GM19324 (cell line): Measurements from ENCODE around the gene GTF2IRD1.
"Not testable (repeated sequence)": the region's sequence is repeated elsewhere in the genome, so short reads cannot be mapped to it uniquely, and the experiment has no call there.

Experiments used
- ATAC-seq: cut with Tn5 transposase; IDR thresholded peaks from one replicate; pipeline ENCODE4 v1.9.1; 2021; ENCODE audit warnings: mild to moderate bottlenecking, moderate library complexity; ENCODE audit not compliant: unreplicated experiment, low FRiP score

GTF2IRD1 gene

GRCh38 chr7:74485611-74486010, 31.9 kb downstream of the GTF2IRD1 start:
- ATAC-seq: no peak

DNA sequence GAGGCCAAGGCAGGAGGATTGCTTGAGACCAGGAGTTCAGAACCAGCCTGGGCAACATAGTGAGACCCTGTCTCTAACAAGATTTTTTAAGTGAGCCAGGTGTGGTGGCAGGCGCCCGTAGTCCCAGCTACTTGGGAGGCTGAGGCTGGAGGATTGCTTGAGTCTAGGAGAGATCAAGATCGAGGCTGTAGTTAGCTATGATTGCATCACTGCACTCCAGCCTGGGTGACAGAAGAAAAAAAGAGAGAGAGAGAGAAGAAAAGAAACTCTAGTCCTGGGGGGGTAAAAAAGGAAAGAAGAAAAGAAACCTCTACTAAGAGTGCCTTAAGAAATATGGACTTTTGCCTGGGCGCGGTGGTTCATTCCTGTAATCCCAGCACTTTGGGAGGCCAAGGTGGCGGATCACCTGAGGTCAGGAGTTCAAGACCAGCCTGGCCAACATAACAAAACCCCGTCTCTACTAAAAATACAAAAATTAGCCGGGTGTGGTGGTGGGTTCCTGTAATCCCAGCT, 34.9 kb downstream of the GTF2IRD1 start:
- not testable (repeated sequence) for ATAC-seq

GRCh38 chr7:74489997-74490945, 36.6 kb downstream of the GTF2IRD1 start:
- no peak for ATAC-seq

DNA sequence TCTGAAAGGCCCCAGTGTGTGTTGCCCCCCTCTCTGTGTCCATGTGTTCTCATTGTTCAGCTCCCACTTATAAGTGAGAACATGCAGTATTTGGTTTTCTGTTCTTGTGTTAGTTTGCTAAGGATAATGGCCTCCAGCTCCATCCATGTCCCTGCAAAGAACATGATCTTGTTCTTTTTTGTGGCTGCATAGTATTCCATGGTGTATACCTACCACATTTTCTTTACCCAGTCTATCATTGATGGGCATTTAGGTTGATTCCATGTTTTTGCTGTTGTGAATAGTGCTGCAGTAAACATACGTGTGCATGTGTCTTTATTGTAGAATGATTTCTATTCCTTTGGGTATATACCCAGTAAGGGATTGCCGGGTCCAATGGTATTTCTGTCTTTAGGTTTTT, 37.8 kb downstream of the GTF2IRD1 start:
- ATAC-seq: not testable (repeated sequence)

- no peak for ATAC-seq
These were observed 39.6 kb downstream of the GTF2IRD1 start for GRCh38 chr7:74493295-74493694.

DNA sequence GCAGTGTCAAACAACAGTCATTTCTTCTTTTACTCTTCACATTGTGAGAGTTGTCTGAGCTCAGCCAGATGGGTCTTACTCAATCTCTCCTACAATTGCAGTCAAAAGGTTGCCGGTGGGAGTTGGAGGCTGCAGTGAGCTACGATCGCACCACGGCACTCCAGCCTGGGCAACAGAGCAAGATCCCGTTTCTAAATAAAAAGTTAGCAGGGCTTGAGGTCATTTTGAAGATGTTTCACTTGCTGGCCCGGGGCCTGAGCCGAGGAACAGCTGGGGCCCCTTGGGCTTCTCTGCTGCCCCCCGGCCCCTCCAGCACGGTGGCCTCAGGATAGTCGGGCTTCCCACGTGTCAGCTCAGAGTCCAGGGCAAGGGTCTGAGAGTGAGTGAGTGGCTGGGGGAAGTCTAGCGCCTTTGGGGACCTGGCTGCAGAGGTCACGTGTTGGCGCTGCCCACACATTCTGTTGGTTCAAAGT, 40.4 kb downstream of the GTF2IRD1 start:
- ATAC-seq: no peak

DNA sequence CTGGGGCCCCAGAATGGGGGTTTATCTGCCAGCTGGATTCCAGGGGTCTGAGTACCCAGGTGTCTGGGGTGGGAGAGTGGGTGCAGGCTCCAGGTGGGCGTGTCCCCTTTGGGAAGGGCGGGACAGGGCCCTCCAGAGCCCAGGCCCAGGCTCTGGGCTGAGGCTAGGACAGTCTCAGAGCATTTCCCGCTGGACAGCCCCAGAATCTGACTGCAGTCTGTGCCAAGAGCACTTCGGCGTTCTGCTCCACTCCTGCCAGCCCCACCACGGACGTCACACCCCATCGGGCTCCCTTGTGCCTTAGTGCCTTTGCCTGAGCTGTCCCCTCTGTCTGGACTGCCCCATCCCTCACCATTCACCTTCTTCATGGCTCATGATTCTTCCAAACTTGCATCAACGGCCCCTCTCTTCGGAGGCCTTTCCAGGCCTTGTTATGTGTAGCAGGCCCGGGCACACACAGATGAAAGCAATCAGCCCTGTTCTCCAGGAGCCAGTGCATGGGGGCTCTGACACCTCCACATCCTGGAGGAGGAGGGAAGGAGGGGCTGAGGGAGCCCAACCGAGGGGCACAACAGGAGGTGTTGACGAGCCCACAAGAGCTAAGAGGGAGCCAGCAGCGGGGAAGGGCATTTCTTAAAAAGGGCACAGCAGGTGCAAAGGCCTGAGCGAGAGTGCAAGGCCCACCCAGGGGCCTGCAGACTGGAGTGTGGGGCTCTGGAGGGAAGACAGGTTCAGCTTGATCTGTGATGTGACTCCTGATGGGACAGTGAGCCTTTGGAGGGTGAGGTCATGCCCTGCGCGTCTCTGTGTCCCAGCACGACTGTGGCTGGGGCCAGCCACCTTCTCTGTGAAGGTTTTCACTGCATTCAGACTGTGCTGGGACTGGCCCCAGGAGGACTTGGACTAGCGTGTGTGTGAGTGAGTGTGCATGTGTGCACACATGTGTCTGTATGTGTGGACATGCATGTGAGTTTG, 41.7 kb downstream of the GTF2IRD1 start:
- ATAC-seq: no peak

DNA sequence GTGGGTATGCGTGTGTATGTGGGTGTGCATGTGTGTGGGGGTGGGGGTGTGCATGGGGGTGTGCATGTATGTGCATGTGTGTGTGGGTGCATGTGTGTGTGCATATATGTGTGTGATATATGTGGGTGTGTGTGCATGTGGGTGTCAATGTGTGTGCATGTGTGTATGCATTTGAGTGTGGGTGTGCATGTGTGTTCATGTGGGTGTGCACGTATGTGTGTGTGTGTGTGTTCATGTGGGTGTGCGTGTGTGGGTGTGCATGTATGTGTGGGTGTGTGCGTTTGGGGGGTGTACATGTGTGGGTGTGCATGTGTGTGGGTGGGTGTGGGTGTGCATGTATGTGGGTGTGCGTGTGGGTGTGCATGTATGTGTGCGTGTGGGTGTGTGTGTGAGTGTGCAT, 42.6 kb downstream of the GTF2IRD1 start:
- ATAC-seq: no peak

GRCh38 chr7:74496773-74497172, 43.1 kb downstream of the GTF2IRD1 start:
- not testable (repeated sequence) for ATAC-seq

- ATAC-seq: no peak
These were observed 44.6 kb downstream of the GTF2IRD1 start for GRCh38 chr7:74498354-74498753.

GRCh38 chr7:74498996-74499834, 45.5 kb downstream of the GTF2IRD1 start:
- no peak for ATAC-seq

DNA sequence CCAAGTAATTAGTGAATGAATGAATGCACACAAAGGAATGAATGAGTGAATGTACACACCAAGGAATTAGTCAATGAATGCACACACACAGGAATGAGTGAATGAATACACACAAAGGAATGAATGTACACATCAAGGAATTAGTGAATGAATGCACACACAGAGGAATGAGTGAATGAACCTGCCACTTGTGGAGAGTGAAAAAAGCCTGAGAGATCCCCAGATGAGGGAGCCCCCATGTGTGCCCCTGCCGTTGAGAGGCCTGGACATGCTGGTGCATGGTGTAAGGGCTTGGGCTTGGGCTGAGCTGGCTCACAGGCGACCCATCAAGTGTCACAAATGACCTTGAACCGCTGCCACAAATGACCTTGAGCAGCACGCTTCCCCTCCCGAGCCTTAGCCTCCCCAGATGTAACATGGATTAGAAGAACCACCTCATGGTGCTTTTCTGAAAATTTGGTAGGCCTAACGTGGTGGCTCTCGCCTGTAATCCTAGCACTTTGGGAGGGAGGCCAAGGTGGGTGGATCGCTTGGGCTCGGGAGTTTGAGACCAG, 46.2 kb downstream of the GTF2IRD1 start:
- ATAC-seq: no peak

GRCh38 chr7:74501298-74501697, 47.6 kb downstream of the GTF2IRD1 start:
- ATAC-seq: no peak

GRCh38 chr7:74502216-74502891, 48.6 kb downstream of the GTF2IRD1 start:
- no peak for ATAC-seq

DNA sequence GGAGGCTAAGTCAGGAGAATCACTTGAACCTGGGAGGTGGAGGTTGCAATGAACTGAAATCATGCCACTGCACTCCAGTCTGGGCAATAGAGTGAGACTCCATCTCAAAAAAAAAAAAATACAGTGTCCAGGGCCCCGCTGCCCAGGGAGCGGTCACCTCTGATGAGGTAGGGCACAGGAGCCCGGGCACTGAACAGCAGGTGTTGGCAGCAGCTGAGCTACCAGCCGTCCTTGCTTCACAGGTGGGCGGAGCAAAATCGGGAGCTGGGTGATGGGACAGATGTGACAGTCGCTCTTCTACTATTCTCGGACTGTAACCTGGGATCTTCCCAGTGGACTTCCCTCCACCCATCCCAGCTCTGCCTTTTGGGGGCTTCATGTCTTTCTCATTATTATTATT, 49.4 kb downstream of the GTF2IRD1 start:
- no peak for ATAC-seq

- no peak for ATAC-seq
These were observed 50.2 kb downstream of the GTF2IRD1 start for GRCh38 chr7:74503943-74504342.

GRCh38 chr7:74505471-74506324, 52.0 kb downstream of the GTF2IRD1 start:
- no peak for ATAC-seq

- no peak for ATAC-seq
These were observed 52.6 kb downstream of the GTF2IRD1 start for GRCh38 chr7:74506325-74506724.
